Measurements from ENCODE around the gene MAP4K2.

MAP4K2 gene

DNA sequence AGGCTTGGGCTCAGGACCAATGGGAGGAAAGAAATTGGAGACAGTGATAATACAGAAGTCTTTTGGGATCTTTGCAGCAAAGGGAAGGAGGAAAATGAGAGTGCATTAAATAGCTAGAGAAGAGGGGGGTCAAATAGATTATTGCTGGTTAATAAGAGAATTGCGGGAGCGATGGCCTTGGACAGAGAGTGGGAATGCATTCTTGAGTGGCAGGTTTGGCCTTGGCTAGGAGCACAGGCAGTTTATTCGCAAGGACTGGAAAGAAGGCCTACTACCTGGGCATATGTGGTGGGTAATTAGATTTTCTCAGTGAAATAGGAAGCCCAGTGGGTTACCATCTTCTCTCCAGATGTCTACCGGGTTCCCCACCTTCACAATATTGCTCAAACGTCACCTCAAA, 10.8 kb upstream of the MAP4K2 start:
- no peak for DNase-seq (ENCODE audit: low read depth in 2 of 2)

DNA sequence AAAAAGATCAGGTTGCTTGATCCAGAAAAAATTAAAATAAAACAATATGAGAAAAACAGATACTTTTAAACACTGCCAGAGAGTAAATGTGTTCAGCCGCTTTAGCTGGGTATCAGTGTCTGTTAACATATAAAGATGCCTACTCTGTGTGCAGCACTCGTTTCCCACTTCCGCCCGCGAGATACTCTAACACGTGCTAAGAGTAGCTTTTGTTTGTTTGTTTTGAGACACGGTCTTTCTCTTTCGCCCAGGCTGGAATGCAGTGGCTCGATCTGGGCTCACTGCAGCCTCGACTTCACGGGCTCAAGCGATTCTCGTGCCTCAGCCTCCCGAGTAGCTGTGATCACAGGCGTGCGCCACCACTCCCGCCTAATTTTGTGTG, 7.9 kb upstream of the MAP4K2 start:
- DNase-seq (ENCODE audit: low read depth in 2 of 2) = peak in 1 of 2 donors; percentile 44

DNA sequence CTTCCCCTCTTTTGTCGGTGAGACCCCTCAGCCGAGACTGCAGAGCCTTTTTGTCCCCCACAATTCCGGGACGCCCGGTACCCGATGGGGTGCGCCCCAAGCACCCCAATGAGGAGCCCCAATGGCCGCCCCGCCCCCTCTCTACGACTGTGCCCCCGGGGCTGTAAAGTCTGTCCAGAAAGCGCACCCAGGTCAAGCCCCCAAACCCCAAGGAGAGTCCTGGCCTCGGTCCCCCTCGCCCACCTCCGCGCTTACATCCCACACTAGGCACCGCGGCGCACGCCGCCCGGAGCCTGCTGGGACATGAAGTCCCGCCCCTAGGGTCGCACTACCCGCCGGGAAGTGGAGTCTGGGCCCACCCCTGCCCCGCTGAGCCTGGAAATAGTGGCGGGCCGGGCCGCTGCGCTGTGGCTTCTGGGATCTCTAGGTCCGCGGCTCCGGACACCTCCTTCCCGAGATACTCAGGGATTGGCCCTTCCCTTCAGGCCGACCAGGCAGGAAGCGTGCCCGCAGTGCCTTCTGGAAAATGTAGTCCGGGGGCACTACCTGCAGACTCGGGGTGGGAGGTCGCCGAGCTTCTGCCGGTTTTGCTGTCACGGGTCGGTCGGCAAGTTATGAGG, 7.4 kb upstream of the MAP4K2 start, which contains the start of gene MEN1:
MEN1 (minus strand) TSS at position 281 of the 620 bp plus-strand sequence. CDS start 442 bp downstream, outside the sequence.
- DNase-seq (ENCODE audit: low read depth in 2 of 2) = peak; percentile 52 to 58

DNA sequence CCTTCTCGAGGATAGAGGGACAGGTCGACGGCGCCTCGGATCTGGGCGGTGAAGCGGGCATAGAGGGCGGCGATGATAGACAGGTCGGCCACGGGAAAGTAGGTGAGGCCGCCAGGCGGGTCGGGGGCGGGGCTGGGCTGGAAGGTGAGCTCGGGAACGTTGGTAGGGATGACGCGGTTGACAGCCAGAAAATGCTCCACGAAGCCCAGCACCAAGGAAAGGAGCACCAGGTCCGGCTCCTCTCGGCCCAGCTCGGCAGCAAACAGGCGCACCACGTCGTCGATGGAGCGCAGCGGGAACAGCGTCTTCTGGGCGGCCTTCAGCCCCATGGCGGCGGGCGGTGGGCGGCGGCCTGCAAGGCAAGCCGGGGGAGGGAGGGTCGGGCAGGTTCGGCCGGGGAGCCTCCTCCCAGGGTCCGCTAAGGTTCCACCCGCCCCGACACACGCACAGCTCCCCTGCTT, 6.8 kb upstream of the MAP4K2 start:
- no peak for DNase-seq (ENCODE audit: low read depth in 2 of 2)

DNA sequence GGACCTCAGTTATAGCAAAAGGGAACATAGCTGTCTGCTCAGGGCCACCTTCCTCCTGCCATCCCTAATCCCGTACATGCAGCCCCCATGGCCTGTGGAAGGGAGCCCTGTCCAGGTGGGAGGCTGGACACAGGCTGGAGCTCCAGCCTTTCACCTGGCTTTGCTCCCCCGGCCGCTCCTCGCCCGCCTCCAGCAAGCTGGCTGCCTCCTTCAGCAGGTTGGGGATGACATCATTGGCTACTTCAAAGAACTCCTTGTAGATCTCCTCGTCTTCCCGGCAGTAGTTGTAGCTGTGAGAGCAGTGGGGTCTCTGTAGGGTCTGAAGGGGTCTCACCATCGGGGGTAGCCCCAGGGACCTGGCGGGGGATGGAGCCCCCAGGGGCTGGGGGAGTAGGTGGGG, 2.5 kb upstream of the MAP4K2 start:
- no peak for DNase-seq (ENCODE audit: low read depth in 2 of 2)

DNA sequence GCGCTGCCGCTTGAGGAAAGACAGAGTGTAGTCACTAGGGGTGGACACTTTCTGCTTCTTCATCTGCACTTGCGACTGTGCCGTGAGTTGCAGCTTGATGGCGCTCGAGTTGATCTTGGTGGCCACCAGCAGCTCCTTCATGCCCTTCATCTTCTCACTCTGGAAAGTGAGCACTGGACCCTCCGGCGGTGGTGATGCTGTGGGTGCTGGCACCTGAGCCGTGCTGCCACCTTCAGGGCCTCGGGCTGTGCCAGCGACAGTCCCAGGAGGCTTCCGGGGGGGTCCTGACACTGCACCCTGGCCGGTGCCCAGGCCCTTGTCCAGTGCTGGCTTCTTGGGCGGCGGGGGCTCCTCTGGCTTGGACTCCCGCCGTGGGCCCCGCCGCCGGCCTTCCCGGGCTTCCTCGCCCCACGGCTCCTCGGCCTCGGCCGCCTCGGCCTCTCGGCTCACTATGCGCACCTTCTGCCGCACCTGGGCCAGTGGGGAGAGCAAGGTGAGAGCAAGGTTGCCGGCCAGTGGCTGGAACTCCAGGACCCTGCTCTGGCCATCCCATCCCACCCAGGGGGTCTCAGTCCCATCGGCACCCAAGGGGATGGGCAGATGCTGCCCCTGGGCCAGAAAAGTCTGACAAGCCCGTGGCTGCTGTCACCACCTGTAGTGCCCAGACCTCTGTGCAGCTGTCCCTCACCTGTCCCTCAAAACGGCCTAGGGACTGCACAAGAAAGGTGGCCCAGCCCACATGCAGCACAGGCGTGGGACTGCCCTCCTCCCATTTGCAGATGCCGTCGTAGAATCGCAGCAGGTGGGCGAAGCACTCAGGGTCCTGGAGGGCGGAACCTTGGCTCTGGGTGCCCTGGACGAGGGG, 1.6 kb upstream of the MAP4K2 start:
- DNase-seq (ENCODE audit: low read depth in 2 of 2) = no peak

DNA sequence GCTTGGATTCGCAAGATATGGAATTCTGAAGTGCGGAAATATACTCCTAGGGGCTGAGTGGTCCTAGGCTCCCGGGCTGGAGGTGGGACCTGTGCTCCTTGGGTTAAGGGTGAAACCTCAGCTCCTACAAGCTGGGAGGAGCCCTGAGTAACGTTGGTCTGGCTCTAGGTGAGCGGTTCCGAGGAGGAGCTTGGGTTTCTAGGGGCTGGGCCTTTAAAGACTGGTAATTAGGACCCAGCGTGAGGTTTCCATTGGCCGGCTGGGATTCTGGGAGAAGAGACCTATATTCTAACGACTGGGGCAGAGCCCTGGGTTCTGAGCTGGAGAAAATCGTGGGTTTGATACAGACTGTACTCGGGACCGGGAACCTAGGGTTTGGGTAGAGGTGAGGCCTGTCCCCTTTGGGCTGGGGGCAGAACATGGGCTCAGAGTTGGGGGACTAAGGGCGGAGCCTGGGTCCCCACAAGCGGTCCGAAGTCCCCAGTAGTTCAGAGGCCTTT, 882 bp upstream of the MAP4K2 start:
- DNase-seq (ENCODE audit: low read depth in 2 of 2) = no peak

DNA sequence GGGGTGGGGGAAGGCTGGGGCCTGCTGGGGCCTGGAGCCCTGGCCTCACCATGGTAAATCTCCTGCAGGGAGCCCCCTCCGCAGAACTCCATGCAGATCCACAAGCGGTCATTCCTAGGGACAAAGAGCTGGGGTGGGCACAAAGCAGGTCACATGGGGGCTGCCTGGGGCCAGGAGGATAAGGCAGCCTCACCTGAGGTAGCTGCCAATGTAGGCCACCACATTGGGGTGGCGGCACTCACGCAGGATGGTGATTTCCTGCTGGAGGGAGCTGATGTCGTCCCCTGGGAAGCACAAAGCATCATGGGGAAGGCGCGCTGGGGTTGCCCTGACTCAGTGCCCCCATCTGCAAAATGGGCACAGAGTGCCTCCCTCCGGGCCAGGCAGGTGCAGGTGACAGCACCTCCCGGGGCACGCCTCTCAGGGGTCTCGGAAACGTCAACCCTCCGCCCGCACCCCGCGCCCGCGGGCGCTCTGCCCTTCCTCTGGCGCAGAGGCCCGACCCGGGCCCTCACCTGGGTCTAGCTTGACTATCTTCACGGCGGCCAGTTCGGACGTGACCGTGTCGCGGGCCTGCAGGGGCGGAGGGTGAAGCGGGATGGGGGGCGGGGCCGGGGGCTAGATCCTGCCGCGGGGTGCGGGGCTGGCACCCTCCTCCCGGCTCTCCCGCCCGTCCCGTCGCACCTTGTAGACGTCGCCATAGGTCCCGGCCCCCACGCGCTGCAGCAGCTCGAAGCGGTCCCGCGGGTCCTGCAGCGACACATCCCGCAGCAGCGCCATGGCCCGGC, 450 bp downstream of the MAP4K2 start:
- DNase-seq (ENCODE audit: low read depth in 2 of 2) = no peak

DNA sequence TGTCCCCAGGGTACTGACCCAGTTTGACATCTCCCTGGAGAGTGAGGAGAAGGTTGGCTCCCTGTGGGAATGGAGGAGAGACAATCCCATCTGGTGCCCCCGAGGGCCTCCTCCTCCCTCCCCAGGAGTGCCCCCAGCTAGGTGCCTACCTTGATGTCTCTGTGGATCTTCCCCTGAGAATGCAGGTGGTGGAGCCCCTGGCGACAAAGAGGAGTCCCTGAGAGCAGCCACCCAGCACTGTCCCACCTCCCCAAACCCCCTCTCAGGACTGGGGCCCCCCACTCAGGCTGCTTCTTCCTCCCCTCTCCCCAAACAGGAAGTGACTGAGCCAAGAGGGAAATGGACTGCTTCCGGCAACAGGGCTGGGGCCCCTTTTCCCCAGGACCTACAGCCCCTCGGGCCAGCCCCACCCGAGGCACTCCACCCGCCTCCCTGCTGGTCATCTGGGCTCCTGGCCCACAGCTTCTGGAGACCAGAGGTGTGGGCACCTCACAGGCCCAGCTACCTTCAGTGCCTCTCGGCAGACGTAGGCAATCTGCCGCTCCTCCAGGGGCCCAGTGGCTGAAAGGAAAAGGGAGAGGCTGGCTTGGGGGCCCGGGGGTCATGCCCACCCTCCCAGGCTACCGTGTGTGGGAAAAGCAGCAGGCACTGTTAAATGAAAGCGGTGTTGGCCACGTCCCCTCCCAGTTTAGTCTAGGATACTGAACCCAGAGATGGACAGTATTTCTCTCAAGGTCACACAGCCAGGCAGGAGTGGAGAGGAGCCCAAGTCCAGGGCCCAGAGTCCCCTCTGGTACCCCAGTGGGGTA, 1.2 kb downstream of the MAP4K2 start:
- no peak for DNase-seq (ENCODE audit: low read depth in 2 of 2)

DNA sequence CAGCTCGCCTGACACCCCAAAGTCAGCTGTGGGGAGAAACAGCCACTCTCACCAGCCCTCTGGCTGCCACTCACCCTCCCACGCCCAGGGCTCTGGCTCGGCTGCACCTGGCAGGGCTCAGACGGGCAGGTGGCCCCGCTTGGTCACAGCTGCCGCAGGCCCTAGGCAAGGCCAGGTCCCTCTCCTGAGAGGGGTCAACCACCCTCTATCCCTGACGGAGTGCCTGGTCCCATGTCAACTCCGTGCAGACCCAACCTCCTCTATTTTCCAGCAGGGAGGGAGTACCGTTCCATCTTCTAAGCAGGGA, 1.9 kb downstream of the MAP4K2 start:
- DNase-seq (ENCODE audit: low read depth in 2 of 2) = no peak

DNA sequence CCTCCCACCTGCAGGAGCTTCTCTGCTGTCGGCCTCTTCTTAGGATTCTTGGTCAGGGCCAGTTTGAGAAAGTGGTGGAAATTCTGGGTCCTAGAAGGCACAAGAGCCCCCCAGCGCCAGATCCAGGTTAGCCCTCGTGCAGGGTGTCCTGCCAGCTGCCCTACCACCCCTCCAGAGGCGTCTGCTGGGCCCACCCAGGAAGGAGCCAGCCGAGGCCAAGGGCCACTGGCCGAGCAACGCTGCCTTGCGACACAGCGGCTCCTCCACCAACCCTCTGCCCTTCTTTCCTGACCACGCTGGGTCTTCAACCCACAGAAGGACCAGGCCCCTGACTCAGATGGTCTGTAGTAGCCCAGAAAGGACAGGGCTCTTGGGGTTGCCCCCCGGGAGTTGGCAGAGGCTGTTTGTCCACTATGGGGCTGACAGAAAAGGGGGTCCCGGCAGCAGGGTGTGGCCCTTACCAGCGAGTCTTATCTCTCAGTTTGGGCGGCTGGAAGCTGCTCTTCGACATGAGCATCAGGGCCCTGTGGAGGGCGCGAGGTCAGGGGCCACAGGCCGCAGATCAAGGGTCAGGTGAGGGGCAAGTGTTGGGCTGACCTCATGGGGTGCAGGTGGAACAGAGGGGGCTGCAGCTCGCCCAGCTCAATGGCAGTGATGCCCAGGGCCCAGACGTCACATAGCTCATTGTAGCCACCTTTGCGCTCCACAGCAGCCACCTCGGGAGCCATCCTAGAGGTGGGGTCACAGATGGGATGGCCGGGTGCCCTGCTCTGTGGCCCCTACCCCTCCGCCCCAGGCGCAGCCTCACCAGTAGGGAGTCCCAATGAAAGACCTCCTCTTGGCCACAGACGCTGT, 2.5 kb downstream of the MAP4K2 start:
- DNase-seq (ENCODE audit: low read depth in 2 of 2) = no peak

DNA sequence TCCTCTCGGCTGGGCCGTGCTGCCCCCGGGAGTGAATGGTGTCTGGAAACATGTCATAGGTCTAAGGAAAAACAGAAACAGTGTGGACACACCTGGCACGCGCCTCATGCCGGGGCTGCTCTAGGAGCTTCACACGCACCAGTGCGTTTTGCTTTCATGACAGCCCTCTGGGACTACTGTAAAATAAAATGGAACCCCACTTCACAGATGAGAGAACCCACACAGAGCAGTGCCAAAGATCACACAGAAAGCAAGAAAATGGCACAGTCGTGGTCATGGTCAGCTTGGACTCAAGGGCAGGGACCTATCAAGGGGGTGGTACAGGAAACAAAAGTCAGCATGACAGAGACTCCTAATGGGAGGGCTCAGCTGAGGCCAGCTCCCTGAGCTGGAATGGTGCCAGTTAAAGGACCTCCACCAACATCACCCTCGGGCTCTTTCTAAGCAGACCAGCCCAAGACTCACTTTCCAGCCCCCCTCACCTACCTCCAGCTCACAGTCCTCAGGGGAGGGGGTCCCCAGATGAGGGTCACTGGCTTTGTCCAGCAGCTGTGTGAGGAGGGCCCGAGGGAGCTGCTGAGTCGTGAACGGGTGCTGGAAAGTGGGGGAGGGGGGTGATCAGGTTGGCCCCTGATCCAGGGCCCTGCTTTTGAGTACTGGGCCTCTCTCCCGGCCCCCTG, 3.3 kb downstream of the MAP4K2 start:
- DNase-seq (ENCODE audit: low read depth in 2 of 2) = no peak

DNA sequence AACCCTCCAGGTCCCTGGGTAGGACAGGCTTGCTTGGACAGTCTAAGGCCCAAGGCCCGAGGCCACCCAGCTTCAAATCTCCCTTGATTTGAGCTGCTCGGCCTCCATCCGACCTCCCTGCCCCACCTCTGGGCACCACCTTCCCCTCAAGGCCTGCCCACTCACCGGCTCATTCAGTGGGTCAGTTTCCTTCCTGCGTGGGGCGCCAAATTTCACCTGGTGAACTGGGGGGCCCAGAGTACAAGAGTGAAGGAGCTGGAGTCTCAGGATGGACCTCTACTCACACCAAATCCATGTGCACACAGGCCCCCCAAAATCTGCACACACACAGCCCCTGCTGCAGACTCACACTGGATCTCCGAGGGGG, 3.8 kb downstream of the MAP4K2 start:
- DNase-seq (ENCODE audit: low read depth in 2 of 2) = no peak

DNA sequence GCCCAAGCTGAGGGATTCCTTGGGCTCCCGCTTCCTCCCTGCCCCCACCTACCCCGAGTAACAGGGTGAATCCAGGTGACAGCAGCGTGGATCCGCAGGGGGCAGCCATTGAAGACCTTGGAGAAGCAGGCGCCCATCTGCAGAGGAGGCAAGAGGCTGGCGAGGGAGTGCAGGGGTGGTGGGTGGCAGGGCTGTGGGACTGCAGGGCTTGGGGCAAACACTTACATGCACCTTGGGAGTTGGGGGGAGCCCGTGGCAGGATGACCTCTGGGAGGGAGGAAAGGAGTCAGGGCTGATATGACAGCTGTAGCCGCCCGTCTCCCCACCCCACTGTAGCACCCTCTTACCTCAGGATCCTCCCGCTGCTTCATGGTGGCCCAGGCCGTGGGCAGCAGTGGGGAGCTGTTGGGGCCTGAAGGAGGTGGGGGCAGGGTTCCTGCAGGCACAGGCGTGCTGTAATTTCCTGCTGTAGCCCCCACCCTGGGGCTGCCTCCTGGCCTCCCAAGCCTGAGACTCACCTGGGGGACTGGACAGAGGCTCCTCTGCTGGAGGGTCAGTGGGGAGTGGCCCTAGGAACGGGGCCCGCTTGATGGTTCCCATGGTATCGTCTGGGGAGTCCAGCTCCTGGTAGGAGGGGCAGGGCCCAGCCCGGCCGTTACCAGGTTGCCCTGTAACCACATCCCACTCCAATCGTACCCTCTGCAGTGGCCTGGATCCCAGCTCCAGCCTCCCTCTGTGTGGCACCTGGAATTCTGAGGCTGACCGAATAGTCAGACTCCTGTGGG, 6.1 kb downstream of the MAP4K2 start:
- DNase-seq (ENCODE audit: low read depth in 2 of 2) = no peak

DNA sequence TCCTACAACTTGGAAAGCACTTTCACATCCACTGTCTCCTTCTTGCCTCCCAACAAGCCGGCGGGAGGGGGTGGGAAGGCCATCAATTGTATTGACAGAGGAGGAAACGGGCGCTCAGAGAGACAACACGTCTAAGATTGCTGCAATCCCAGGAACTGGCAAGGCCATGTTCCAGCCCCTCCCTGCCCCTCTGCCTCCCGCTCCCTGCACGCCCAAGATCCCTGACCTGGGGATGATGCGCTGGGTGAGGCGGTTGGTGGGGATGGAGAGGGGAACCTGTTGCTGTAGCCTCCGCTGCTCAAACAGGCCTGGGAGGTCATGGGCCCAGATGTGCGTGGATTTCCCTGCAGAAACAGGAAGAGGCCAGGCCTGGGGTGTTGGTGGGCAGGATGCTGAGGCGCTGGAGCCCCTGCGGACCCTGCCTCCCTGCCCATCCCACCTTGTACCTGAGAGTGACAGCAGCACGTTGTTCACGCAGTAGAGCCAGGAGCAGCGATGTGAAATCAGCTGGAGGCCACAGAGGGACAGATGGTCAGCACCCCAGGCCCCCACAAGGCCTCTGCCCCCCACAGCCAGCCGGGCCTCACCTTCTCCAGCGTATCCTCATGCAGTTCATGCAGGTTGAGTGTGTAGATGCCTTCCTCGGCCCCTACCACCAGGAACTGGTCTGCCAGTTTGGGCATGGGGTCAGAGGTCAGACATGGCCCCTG, 6.8 kb downstream of the MAP4K2 start:
- DNase-seq (ENCODE audit: low read depth in 2 of 2) = no peak

DNA sequence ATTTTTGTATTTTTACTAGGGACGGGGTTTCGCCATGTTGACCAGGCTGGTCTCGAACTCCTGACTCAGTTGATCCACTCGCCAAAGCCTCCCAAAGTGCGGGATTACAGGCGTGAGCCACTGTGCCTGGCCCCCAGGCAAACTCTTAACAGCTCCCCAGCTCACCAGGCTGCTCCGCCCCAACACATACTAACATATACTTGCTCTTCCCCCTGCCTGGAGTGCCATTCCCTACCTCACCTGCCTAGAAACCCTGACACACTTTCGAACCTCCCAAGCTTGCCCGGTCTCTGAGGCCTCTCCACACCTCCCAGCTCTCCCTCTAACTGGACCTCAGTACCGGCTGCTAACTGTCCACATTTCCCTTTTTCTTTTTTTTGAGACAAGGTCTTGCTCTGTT, 8.5 kb downstream of the MAP4K2 start:
- DNase-seq (ENCODE audit: low read depth in 2 of 2) = no peak

DNA sequence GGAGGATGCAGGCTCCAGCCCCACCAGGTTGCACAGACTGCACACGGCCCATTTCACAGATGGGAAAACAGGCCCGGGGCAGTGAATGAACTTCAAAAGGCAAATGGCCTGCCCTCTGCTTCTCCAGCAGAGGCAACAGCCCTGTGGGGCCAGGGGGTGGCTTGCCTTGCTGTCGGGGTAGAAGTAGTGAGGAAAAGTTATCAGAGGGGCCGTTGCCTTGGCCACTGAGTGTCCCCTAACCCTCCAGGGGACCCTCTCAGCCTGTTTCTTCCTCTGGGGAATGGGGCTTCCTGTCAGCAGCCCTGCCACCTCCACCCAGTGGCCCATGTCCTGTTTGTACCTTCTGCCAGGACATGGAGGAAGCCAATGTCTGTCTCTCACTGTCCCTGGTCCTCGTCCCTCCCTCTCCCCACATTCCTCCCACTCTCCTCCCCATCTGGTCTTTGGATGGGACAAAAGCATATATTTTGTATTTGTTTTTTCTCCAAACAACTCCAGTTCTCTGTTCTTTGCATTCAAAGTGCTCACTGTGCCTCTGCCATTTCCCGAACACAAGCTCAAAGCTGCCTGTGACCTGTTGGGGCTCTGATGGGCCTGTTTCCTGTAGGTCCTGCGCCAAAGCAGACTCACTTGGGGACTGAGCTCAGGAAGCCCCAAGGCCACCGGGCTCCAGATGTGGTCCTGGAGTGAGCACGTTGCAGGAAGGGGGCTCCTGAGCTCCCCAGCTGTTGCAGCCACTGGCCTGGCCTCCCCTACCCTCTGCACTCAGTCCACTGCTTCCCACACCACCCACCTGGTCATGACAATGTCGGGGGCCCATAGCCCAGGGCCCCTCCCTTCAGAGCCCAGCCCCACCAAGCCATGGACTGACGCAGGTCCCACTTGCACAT, 9.5 kb downstream of the MAP4K2 start:
- no peak for DNase-seq (ENCODE audit: low read depth in 2 of 2)

DNA sequence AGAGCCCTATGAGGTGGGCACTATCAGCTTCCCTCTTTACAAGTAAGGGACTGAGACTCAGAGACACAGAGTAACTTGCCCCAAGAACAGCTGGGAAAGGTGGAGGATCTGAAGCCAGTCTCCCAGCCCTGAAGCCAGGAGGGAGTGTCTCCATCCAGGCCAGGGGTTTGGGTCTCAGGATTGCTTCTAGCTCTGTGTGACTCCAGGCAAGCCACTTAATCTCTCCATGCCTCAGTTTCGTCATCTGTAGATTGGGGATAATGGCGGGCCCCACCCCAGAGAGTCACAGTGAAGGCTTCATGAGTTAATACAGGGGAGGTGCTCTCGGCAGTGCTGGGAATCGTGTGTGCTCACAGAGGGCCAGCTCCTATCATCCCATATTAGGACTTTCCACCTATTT, 10.5 kb downstream of the MAP4K2 start:
- no peak for DNase-seq (ENCODE audit: low read depth in 2 of 2)

All from activated CD8-positive, alpha-beta memory T cell treated with anti-CD3 and anti-CD28 coated beads for 4 hours (primary cell).